Right lobe of liver (tissue), 6 donors: Measurements from ENCODE around the gene XRCC6. TPM values are rescaled to one million over a fixed set of nuclear protein-coding genes. Genes with fewer than 3 reads are reported as not detected.

Experiments used
- ATAC-seq, 4 donors: fragments of 200-7000 bp; cut with Tn5 transposase; one replicate each; pipeline ENCODE4 v1.9.1; 2020; ENCODE audit warnings: mild to moderate bottlenecking in 4 of 4, moderate library complexity in 4 of 4
- DNase-seq, 3 donors: peaks; one replicate each; pipeline ENCODE4 v3.0.0-alpha.2; 2020
- H3K27ac ChIP-seq, 3 donors: fragments of 200-600 bp; one replicate each; pipeline ENCODE4 v1.8.0; 2022
- H3K27me3 ChIP-seq, 2 donors: fragments of 200-600 bp; one replicate each; pipeline ENCODE4 v1.8.0; 2022
- H3K36me3 ChIP-seq, 4 donors: fragments of 200-600 bp; sonication (generic) in 1 of 4; one replicate each; pipeline versions ENCODE4 v1.5.1 to v1.8.0; 2017 to 2022; ENCODE audit warnings: control low read depth in 1 of 4
- H3K4me1 ChIP-seq, 4 donors: fragments of 200-600 bp; sonication (generic) in 1 of 4; one replicate each; pipeline versions ENCODE4 v1.5.1 to v1.8.0; 2017 to 2022; ENCODE audit warnings: control low read depth in 1 of 4
- H3K4me3 ChIP-seq, 3 donors: fragments of 200-600 bp; one replicate each; pipeline ENCODE4 v1.8.0; 2022
- H3K9me3 ChIP-seq, 4 donors: fragments of 200-600 bp; sonication (generic) in 1 of 4; one replicate each; pipeline versions ENCODE4 v1.5.1 to v1.8.0; 2017 to 2022; ENCODE audit warnings: control low read depth in 1 of 4
- POLR2A ChIP-seq: fragments of 450-650 bp; IDR thresholded peaks from one replicate; pipeline ENCODE4 v1.6.1; 2017; ENCODE audit warnings: antibody characterized with exemption, mild to moderate bottlenecking
- WGBS: methylation state at CpG from one replicate; pipeline ENCODE4 v1.1.6; 2018; ENCODE audit warnings: low coverage, low lambda C conversion rate; ENCODE audit not compliant: insufficient coverage; ENCODE audit errors: missing lambda C conversion rate; 5-methylcytosine and 5-hydroxymethylcytosine counted together
- intact Hi-C, 2 donors: fragments of 100-400 bp; cut with DNase I; formaldehyde crosslinking; loops; one replicate each; pipeline versions ENCODE4 v1.11.2 to v1.14.1; 2022
- small RNA-seq, 2 experiments: library from RNA; depleted of rRNA; stranded (forward); fragments of <200 nt; gene quantifications; one replicate each; pipeline ENCODE3, GENCODE V24; 2016
- total RNA-seq, 6 experiments: library from RNA; depleted of rRNA in 2 of 6; stranded (reverse); fragments of >200 nt in 2 of 6; fragmentation: NEBNext Ultra II Directional in 3 of 6; extraction: Animal tissue kit (Norgen Biotek cat#: 25700) in 3 of 6; gene quantifications; one replicate each; pipeline versions ENCODE4 v1.1.0 to v1.2.4, GENCODE V29; 2016 to 2023
- TF ChIP-seq, protein P1 (sequence below), 4 donors: fragments of 200-600 bp in 3 of 4; fragments of 450-650 bp in 1 of 4; IDR thresholded peaks; one replicate each; pipeline versions ENCODE4 v1.5.1 to v1.8.0; 2016 to 2022; ENCODE audit warnings: antibody characterized with exemption in 4 of 4, mild to moderate bottlenecking in 2 of 4
- donor health status: DM: no; HTN: yes; CAD: no.
- donor health status: DM: no; HTN: no; CAD: no.
- donor health status: DM: no; HTN: no; CAD: no.
- donor health status: DM: no; HTN: yes; CAD: no.
- donor health status: DM: no; HTN: yes; CAD: no.

The XRCC6 gene
- total RNA-seq, 6 experiments from 2014 or later = 71.0 to 122 (median 91.1) TPM

DNA sequence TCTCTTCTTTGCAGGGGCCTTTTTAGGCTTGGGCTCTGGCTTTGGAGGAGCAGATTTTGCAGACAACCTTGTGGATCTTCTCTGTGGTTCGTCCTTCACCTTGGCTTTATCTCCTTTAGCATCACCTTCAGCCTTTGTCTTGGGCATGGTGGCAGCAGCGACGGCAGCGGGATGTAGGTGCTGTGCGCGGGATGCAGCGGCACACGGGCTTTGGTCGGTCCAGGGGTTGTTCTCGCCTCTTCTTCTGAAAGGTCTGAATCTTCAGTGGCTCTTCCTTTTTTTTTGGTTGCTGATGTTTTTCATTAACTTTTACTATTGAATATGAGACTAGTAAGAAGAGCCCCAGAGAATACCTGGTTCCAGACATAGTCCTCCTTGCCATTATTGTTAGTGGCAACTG is 88.2 kb downstream of the XRCC6 start:
- WGBS = 84% methylated on average over 8 of the region's 10 CpGs
- H3K36me3 ChIP-seq = no peaks in the 10 kb centered on the region
- intact Hi-C loops = no loop called here
- DNase-seq (no peak), ATAC-seq (no peak)
- no peak overlapping the region for H3K4me3 ChIP-seq
- no peaks in the 10 kb centered on the region for H3K27me3 ChIP-seq
- no peak for TF ChIP-seq POLR2A
- TF ChIP-seq, protein P1, sequence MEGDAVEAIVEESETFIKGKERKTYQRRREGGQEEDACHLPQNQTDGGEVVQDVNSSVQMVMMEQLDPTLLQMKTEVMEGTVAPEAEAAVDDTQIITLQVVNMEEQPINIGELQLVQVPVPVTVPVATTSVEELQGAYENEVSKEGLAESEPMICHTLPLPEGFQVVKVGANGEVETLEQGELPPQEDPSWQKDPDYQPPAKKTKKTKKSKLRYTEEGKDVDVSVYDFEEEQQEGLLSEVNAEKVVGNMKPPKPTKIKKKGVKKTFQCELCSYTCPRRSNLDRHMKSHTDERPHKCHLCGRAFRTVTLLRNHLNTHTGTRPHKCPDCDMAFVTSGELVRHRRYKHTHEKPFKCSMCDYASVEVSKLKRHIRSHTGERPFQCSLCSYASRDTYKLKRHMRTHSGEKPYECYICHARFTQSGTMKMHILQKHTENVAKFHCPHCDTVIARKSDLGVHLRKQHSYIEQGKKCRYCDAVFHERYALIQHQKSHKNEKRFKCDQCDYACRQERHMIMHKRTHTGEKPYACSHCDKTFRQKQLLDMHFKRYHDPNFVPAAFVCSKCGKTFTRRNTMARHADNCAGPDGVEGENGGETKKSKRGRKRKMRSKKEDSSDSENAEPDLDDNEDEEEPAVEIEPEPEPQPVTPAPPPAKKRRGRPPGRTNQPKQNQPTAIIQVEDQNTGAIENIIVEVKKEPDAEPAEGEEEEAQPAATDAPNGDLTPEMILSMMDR (IDR thresholded peaks at IDR 0.05) = no peak
- H3K9me3 ChIP-seq = no peaks in the 10 kb centered on the region
- no peak overlapping the region for H3K27ac ChIP-seq
- no peaks in the 10 kb centered on the region for H3K4me1 ChIP-seq

DNA sequence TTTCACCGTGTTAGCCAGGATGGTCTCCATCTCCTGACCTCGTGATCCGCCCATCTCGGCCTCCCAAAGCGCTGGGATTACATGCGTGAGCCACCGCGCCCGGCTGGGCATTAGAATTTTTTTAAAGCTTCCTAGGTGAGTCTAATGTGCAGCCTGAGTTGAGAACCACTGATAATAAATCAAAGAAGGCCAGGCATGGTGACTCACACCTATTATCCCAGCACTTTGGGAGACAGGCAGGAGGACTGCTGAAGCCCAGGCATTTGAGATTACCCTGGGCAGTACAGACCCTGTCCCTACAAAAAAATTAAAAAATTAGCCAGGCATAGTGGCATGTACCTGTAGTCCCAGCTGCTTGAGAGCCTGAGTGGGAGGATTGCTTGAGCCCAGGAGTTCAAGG is 91.9 kb downstream of the XRCC6 start:
- no peak for TF ChIP-seq POLR2A
- TF ChIP-seq, protein P1 (IDR thresholded peaks at IDR 0.05) = no peak
- intact Hi-C loops = no loop called here
- H3K27me3 ChIP-seq = no peaks in the 10 kb centered on the region
- 95% methylated on average over 9 of the region's 9 CpGs for WGBS
- no peaks in the 10 kb centered on the region for H3K9me3 ChIP-seq
- no peak overlapping the region for H3K4me3 ChIP-seq
- ATAC-seq (no peak), DNase-seq (no peak)
- no peaks in the 10 kb centered on the region for H3K36me3 ChIP-seq
- H3K27ac ChIP-seq = no peak overlapping the region
- H3K4me1 ChIP-seq = no peaks in the 10 kb centered on the region

Small RNA genes lying within 50 kb of the gene (small RNA-seq; reads per million reads assigned to genes)
- gene HMGN2P10 = 0 reads per million in 2 experiments
- gene RF00019 = 0 reads per million in 2 experiments
- 0 reads per million in 2 experiments for gene RNU6-476P

Other genes with a start within 250 kb of the XRCC6 start
- gene TEF, start 239.4 kb upstream of the XRCC6 start, total RNA-seq = 10 to 100 TPM in 4 of 6 experiments, 1 to 10 TPM in 2; 6.1 to 28.9 (median 15.5) TPM
- gene TOB2, start 174.5 kb upstream of the XRCC6 start, total RNA-seq = 10 to 100 TPM; 11.6 to 33.4 (median 19.4) TPM
- 10 to 100 TPM; 12.1 to 20.7 (median 14.5) TPM for gene PHF5A, start 152.6 kb upstream of the XRCC6 start, total RNA-seq
- 100 to 1,000 TPM in 2 of 6 experiments, 10 to 100 TPM in 4; 62.6 to 135 (median 66.8) TPM for gene ACO2, start 152.2 kb upstream of the XRCC6 start, total RNA-seq
- gene POLR3H, start 76.8 kb upstream of the XRCC6 start, total RNA-seq = 10 to 100 TPM in 5 of 6 experiments, 1 to 10 TPM in 1; 9.5 to 23.0 (median 18.0) TPM
- gene CSDC2, start 60.3 kb upstream of the XRCC6 start, total RNA-seq = 1 to 10 TPM in 1 of 6 experiments, under 1 TPM in 4, not detected in 1; 0.31 to 3.8 (median 0.37) TPM
- 10 to 100 TPM; 21.6 to 45.1 (median 36.2) TPM for gene PMM1, start 31.5 kb upstream of the XRCC6 start, total RNA-seq
- 10 to 100 TPM; 34.8 to 49.5 (median 40.9) TPM for gene DESI1, start 252 bp upstream of the XRCC6 start, total RNA-seq
- 10 to 100 TPM; 43.1 to 65.4 (median 50.1) TPM for gene SNU13, start 67.6 kb downstream of the XRCC6 start, total RNA-seq
- 1 to 10 TPM in 1 of 6 experiments, under 1 TPM in 5; 0.37 to 1.0 (median 0.60) TPM for gene MEI1, start 78.2 kb downstream of the XRCC6 start, total RNA-seq
- 1 to 10 TPM; 2.6 to 5.2 (median 3.4) TPM for gene CCDC134, start 179.4 kb downstream of the XRCC6 start, total RNA-seq
- 10 to 100 TPM; 26.7 to 63.4 (median 37.2) TPM for gene SREBF2, start 211.8 kb downstream of the XRCC6 start, total RNA-seq